ENCODE measurements around the gene PAPOLG.

PAPOLG gene

DNA sequence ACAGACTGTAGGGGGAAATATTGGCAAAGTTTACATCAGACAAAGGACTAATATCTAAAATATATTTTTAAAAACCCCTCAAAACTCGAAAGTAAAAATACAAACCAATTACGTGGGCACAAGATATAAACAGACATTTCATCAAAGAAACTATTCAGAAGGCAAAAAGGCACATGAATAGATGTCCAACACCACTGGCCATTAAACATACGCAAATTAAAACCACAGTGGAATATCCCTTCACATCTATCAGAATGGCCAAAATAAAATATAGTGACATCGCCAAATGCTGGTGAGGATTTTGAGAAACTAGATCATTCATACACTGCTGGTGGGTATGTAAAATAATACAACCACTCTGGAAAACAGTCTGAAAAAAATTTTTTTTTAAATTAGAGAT, 30.6 kb upstream of the PAPOLG start:
- TF ChIP-seq, protein P1, sequence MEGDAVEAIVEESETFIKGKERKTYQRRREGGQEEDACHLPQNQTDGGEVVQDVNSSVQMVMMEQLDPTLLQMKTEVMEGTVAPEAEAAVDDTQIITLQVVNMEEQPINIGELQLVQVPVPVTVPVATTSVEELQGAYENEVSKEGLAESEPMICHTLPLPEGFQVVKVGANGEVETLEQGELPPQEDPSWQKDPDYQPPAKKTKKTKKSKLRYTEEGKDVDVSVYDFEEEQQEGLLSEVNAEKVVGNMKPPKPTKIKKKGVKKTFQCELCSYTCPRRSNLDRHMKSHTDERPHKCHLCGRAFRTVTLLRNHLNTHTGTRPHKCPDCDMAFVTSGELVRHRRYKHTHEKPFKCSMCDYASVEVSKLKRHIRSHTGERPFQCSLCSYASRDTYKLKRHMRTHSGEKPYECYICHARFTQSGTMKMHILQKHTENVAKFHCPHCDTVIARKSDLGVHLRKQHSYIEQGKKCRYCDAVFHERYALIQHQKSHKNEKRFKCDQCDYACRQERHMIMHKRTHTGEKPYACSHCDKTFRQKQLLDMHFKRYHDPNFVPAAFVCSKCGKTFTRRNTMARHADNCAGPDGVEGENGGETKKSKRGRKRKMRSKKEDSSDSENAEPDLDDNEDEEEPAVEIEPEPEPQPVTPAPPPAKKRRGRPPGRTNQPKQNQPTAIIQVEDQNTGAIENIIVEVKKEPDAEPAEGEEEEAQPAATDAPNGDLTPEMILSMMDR (IDR thresholded peaks at IDR 0.05), result no peak

DNA sequence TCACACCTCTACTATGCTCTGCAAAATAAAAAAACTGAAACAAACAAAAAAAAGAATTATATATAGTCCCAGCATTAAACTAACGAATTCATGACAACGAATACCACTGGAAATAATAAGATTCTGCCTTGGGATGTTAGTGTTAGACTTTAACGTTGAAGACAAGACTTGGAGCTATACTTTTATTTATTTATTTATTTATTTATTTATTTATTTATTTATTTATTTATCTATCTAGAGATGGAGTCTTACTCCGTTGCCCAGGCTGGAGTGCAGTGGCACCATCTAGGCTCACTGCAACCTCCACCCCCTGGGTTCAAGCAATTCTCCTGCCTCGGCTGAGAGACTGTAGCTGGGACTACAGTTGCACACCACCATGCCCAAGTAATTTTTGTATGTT, 27.2 kb upstream of the PAPOLG start:
- TF ChIP-seq, protein P1 (IDR thresholded peaks at IDR 0.05), result no peak

DNA sequence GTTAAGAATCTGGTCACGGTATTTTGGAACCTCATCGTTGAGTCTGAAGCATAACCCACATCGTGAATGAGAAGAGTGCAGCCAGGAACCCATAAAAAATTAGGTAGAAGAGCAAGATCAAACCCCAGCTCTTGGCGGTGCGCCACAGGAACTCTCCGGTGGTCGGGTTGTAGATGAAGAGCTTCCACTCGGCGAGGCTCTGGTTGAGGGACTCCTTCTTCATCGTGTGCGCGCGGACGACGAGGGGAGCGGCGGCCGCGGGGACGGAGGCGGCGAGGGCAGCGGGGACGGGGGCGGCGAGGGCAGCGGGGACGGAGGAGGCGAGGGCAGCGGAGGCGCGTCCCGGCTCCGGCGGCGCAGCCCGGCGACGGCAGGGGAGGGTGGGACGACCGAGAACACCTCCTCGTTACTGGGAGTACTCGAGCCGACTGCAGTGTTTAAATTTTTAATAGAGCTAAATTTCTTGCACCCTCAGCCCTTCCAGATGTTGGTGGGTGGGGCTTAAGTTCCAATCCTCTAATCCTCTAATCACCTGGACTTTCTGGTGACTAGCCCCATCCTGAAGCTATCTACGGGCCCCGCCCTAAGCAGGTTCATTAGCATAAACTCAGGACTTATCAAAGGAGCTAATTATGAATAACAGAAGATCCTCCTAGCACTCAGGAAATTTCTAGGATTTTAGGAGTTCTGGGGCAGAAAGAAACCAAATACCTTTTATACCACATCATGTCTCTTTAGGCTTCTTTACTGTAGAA, 20.4 kb upstream of the PAPOLG start:
- TF ChIP-seq, protein P1 (IDR thresholded peaks at IDR 0.05), result no peak

DNA sequence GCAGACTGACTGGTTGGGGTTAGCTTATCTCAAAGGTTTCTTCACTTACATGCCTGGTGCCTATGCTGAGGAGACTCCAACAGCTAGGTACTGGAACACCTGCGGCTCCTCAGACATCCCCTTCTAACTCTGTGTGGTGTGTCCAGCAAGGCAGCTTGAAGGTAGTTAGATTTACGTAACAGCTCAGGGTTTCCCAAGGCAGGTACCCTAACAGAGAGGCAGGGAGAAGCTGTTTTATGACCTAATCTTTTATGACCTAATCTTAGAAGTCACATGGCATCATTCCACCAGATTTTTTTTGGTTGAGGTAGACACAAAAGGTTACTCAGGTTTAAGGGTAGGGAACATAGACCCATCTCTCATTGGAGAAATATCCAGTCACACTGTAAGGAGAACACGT, 17.4 kb upstream of the PAPOLG start:
- TF ChIP-seq, protein P1 (IDR thresholded peaks at IDR 0.05), result no peak

DNA sequence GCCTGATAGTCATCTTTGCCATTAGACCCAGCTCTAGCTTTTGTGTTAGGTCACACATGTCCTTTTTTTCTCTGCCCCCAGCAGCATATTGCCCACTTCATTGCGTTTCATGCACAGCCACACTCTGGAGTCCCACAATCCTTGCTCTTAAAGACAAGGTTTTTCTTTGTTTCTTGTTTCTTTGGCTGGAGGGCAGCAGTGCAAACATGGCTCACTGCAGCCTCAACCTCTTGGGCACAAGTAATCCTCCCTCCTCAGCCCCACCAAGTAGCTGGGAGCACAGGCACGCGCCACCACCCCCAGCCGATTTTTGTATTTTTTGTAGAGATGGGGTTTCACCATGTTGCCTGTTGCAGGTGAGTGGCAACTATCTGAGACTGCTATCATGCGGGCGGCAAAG, 16.9 kb upstream of the PAPOLG start:
- TF ChIP-seq, protein P1 (IDR thresholded peaks at IDR 0.05), result no peak

DNA sequence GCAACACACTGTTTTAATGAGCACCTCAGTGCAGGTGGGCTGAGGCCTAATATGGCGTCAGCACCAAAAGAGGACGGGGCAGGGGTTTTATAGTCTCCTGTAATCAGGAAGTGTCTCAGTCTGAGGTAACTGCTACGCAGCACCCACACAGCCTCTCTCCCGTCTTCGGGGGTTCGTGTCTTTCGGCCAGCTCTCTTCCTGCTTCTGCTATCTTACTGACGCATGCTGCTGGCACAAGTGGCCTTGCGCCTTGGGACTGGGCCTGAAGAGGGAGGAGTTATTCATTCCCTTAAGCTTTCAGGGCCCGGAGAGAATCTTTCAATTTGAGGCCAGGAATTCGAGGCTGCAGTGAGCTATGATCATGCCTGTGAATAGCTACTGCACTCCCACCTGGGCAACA, 14.5 kb upstream of the PAPOLG start:
- TF ChIP-seq, protein P1 (IDR thresholded peaks at IDR 0.05), result no peak

DNA sequence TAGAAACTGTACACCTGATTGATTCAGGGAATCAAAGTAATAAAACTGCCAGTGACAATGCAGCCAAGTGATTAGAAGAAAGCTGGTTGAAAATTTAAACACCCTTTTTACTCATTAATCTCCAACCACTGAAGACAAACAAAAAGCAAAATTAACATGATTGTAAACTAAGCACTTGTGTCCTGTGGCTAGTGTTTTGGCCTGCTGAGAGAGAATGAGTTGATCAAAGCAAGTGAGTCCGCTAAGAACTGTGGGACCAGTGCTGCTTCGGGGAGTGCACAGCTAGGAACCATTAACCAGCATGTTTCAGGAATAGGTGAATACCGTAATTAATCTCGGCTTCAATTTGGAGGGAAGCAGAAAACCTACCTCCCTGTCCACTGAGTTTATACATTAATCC, 13.6 kb upstream of the PAPOLG start:
- TF ChIP-seq, protein P1 (IDR thresholded peaks at IDR 0.05), result no peak

DNA sequence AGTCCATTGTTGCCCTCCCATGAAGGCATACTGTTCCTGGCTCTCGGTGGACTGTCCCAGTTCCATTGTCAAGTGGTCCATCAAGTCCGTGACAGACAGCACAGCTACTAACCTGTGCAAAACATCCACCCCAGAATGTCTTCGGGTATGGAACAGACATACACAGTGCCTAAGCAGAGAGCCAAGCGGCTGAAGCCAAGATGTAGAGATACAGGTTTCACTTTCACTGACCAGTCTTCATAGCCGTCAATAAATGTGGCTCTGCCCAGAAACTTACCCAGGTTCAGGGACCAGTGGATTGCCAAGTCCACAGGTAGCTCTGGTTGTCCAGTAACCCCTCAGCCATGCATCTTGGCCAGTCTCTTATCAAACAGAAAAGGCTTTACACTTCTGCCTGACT, 10.7 kb upstream of the PAPOLG start:
- TF ChIP-seq, protein P1 (IDR thresholded peaks at IDR 0.05), result no peak

Measured in LNCAP (cell line).